ENCODE results near the gene BCAS3.

BCAS3 gene

GRCh38 chr17:61160789-61161445, 483.3 kb downstream of the BCAS3 start:
- no peak overlapping the region for H2AFZ ChIP-seq (ENCODE audit: low read depth, low read length)
- H3K4me3 ChIP-seq (ENCODE audit: low read length), result no peak overlapping the region
- H3K9me3 ChIP-seq (ENCODE audit: insufficient read depth, low read length), result no peaks in the 10 kb centered on the region
- no peak overlapping the region for H3K4me2 ChIP-seq (ENCODE audit: low read length)
- 0 out of 2 replicates have a peak, but pooled peaks cover 4% of the 10 kb centered on the region for H3K27me3 ChIP-seq (ENCODE audit: low read depth, low read length)
- H3K4me1 ChIP-seq (ENCODE audit: low read length), result peaks cover 20% of the 10 kb centered on the region
- H3K9ac ChIP-seq (ENCODE audit: low read length), result no peak overlapping the region
- no peaks in the 10 kb centered on the region for H3K36me3 ChIP-seq (replicated peaks; ENCODE audit: low read depth, low read length)
- no peaks in the 10 kb centered on the region for H3K79me2 ChIP-seq (ENCODE audit: low read length)
- H3K27ac ChIP-seq (ENCODE audit: low read length), result no peak overlapping the region
- H4K20me1 ChIP-seq (ENCODE audit: insufficient read depth, low read length), result no peaks in the 10 kb centered on the region
- no peak for TF ChIP-seq CTCF (IDR thresholded peaks at IDR 0.05; ENCODE audit: low read depth, low read length)
- TF ChIP-seq EZH2phosphoT487 (IDR thresholded peaks at IDR 0.05; ENCODE audit: low read depth), result no peak

GRCh38 chr17:61161615-61162134, 484.0 kb downstream of the BCAS3 start:
- Histone ChIP-seq H3K4me2 (ENCODE audit: low read length) (no peak overlapping the region), H3K27me3 (ENCODE audit: low read depth, low read length) (0 out of 2 replicates have a peak, but pooled peaks cover 4% of the 10 kb centered on the region), H3K9ac (ENCODE audit: low read length) (no peak overlapping the region), H3K4me1 (ENCODE audit: low read length) (peaks cover 20% of the 10 kb centered on the region), H3K9me3 (ENCODE audit: insufficient read depth, low read length) (no peaks in the 10 kb centered on the region), H3K36me3 (replicated peaks; ENCODE audit: low read depth, low read length) (no peaks in the 10 kb centered on the region), H2AFZ (ENCODE audit: low read depth, low read length) (no peak overlapping the region), H3K4me3 (ENCODE audit: low read length) (no peak overlapping the region), H3K79me2 (ENCODE audit: low read length) (no peaks in the 10 kb centered on the region), H3K27ac (ENCODE audit: low read length) (no peak overlapping the region), H4K20me1 (ENCODE audit: insufficient read depth, low read length) (no peaks in the 10 kb centered on the region)
- TF ChIP-seq EZH2phosphoT487 (IDR thresholded peaks at IDR 0.05; ENCODE audit: low read depth), result no peak
- TF ChIP-seq CTCF (IDR thresholded peaks at IDR 0.05; ENCODE audit: low read depth, low read length), result no peak

GRCh38 chr17:61164517-61164916, 486.9 kb downstream of the BCAS3 start:
- H3K36me3 ChIP-seq (replicated peaks; ENCODE audit: low read depth, low read length), result no peaks in the 10 kb centered on the region
- H3K79me2 ChIP-seq (ENCODE audit: low read length), result no peaks in the 10 kb centered on the region
- no peaks in the 10 kb centered on the region for H4K20me1 ChIP-seq (ENCODE audit: insufficient read depth, low read length)
- H3K27me3 ChIP-seq (ENCODE audit: low read depth, low read length), result no peaks in the 10 kb centered on the region
- no peak for TF ChIP-seq EZH2phosphoT487 (IDR thresholded peaks at IDR 0.05; ENCODE audit: low read depth)
- no peak for TF ChIP-seq CTCF (IDR thresholded peaks at IDR 0.05; ENCODE audit: low read depth, low read length)
- no peak overlapping the region for H2AFZ ChIP-seq (ENCODE audit: low read depth, low read length)
- H3K4me3 ChIP-seq (ENCODE audit: low read length), result no peak overlapping the region
- no peak overlapping the region for H3K27ac ChIP-seq (ENCODE audit: low read length)
- H3K4me2 ChIP-seq (ENCODE audit: low read length), result no peak overlapping the region
- no peak overlapping the region for H3K9ac ChIP-seq (ENCODE audit: low read length)
- no peaks in the 10 kb centered on the region for H3K9me3 ChIP-seq (ENCODE audit: insufficient read depth, low read length)
- peaks cover 15% of the 10 kb centered on the region for H3K4me1 ChIP-seq (ENCODE audit: low read length)

- H3K27me3 ChIP-seq (ENCODE audit: low read depth, low read length), result no peaks in the 10 kb centered on the region
- H3K79me2 ChIP-seq (ENCODE audit: low read length), result no peaks in the 10 kb centered on the region
- no peak overlapping the region for H3K4me3 ChIP-seq (ENCODE audit: low read length)
- peaks cover 6% of the 10 kb centered on the region for H3K4me1 ChIP-seq (ENCODE audit: low read length)
- no peaks in the 10 kb centered on the region for H3K9me3 ChIP-seq (ENCODE audit: insufficient read depth, low read length)
- TF ChIP-seq EZH2phosphoT487 (IDR thresholded peaks at IDR 0.05; ENCODE audit: low read depth) (no peak), CTCF (IDR thresholded peaks at IDR 0.05; ENCODE audit: low read depth, low read length) (no peak)
- H3K36me3 ChIP-seq (replicated peaks; ENCODE audit: low read depth, low read length), result no peaks in the 10 kb centered on the region
- no peak overlapping the region for H3K9ac ChIP-seq (ENCODE audit: low read length)
- no peak overlapping the region for H2AFZ ChIP-seq (ENCODE audit: low read depth, low read length)
- no peak overlapping the region for H3K4me2 ChIP-seq (ENCODE audit: low read length)
- no peak overlapping the region for H3K27ac ChIP-seq (ENCODE audit: low read length)
- no peaks in the 10 kb centered on the region for H4K20me1 ChIP-seq (ENCODE audit: insufficient read depth, low read length)
Measured at GRCh38 chr17:61167075-61167474, 489.4 kb downstream of the BCAS3 start.

All from OCI-LY3 (cell line).